ENCODE data around the gene HMGCS2. TPM values are rescaled to one million over a fixed set of nuclear protein-coding genes. Genes with fewer than 3 reads are reported as not detected.

The HMGCS2 gene
- total RNA-seq, 1 donor from 2014 or later = 6.8 TPM

DNA sequence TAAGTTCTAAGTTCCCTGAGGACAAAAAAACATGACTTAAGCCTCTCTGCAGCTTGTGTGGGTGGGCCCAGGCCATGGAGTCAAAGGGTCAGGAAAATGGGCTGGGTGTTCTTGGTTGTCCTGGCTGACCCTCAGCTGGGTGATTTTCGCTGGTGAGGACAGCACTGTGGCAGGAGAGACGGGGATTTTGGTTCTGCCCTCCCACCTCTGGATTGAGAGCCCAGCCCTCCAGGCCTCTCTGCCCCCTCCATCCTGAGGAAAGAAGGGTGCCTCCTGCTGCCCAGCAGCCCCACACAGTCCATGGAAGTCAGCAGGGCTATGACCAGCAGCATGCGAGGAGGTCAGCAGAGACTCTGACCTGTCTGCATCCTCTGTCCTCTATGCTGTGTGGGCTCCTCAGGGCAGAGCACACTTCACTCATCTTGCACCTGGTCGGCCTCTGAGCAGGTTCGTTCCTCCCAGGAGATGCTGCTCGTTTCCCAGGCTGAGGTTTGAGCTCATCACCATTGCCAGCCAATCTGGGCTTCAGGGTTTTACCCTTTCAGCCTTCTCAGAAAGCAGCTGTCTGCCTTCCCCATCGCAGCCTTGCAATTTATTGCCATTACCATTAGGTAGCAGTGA lies 30.5 kb downstream of the HMGCS2 start:
- Histone ChIP-seq H3K27me3 (no peaks in the 10 kb centered on the region), H3K4me1 (peaks cover 2 to 4% of the 10 kb centered on the region in 2 donors), H3K9me3 (no peaks in the 10 kb centered on the region), H3K36me3 (peaks cover 19 to 40% of the 10 kb centered on the region in 2 donors), H3K27ac (no peak overlapping the region), H3K4me3 (no peak overlapping the region)
- DNase-seq (ENCODE audit: low spot score in 2 of 2) = no peak
- intact Hi-C loops (cut with DNase I) = no loop called here
- TF ChIP-seq, protein P1, sequence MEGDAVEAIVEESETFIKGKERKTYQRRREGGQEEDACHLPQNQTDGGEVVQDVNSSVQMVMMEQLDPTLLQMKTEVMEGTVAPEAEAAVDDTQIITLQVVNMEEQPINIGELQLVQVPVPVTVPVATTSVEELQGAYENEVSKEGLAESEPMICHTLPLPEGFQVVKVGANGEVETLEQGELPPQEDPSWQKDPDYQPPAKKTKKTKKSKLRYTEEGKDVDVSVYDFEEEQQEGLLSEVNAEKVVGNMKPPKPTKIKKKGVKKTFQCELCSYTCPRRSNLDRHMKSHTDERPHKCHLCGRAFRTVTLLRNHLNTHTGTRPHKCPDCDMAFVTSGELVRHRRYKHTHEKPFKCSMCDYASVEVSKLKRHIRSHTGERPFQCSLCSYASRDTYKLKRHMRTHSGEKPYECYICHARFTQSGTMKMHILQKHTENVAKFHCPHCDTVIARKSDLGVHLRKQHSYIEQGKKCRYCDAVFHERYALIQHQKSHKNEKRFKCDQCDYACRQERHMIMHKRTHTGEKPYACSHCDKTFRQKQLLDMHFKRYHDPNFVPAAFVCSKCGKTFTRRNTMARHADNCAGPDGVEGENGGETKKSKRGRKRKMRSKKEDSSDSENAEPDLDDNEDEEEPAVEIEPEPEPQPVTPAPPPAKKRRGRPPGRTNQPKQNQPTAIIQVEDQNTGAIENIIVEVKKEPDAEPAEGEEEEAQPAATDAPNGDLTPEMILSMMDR (IDR thresholded peaks at IDR 0.05) = no peak

DNA sequence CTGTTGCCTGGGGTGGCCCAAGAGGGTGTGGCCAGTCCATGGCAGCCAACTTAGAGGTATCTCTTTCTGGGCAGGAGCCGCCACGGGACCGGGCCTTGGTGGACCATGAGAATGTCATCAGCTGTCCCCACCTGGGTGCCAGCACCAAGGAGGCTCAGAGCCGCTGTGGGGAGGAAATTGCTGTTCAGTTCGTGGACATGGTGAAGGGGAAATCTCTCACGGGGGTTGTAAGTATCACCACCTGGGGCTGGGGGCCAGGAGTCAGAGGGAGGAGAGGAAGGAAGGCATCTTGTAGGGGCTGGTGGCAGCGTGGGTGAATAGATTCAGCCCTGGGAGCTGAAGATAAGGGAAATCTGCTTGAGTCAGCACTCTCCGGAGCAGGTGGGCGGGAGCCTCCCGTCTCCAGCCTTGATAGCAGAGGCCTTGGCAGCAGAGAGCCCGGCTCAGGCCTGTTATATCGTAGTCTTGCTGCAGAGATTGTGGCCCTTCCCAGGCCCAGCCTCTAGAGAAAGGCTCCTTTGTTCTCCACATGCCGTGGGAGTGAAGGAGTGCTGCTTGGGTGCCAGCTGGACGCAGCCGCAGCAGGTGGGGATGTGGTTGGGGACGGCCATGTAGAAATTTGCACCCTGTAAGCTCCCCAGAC lies 31.5 kb downstream of the HMGCS2 start:
- intact Hi-C loops (cut with DNase I) = no loop called here
- no peak overlapping the region for H3K4me3 ChIP-seq
- TF ChIP-seq, protein P1 (IDR thresholded peaks at IDR 0.05) = no peak
- no peaks in the 10 kb centered on the region for H3K27me3 ChIP-seq
- H3K27ac ChIP-seq = no peak overlapping the region
- peaks cover 19 to 40% of the 10 kb centered on the region in 2 donors for H3K36me3 ChIP-seq
- no peak for DNase-seq (ENCODE audit: low spot score in 2 of 2)
- H3K9me3 ChIP-seq = no peaks in the 10 kb centered on the region
- no peaks in the 10 kb centered on the region for H3K4me1 ChIP-seq

DNA sequence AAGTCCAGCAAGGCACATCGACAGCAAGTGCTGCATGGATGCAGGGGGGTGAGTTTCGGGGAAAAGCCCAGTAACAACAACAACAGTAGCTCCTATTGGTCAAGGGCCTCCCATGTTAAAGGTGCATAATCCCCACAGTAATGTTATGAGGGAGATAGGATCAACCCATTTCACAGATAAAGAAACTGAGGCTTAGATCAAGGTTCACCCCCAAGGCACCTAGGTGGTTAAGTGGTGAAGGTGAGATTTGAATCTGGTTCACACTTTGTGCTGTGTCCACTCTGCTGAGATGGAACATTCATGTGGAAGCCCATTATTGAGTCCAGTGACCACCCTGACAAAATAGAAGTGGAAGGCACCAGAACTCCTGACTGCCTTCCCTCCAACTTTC lies 32.1 kb downstream of the HMGCS2 start:
- TF ChIP-seq, protein P1 (IDR thresholded peaks at IDR 0.05) = no peak
- Histone ChIP-seq H3K27me3 (no peaks in the 10 kb centered on the region), H3K4me3 (no peak overlapping the region), H3K27ac (no peak overlapping the region), H3K9me3 (no peaks in the 10 kb centered on the region), H3K36me3 (peaks cover 19 to 41% of the 10 kb centered on the region in 2 donors), H3K4me1 (no peaks in the 10 kb centered on the region)
- intact Hi-C loops (cut with DNase I) = no loop called here
- DNase-seq (ENCODE audit: low spot score in 2 of 2) = no peak

DNA sequence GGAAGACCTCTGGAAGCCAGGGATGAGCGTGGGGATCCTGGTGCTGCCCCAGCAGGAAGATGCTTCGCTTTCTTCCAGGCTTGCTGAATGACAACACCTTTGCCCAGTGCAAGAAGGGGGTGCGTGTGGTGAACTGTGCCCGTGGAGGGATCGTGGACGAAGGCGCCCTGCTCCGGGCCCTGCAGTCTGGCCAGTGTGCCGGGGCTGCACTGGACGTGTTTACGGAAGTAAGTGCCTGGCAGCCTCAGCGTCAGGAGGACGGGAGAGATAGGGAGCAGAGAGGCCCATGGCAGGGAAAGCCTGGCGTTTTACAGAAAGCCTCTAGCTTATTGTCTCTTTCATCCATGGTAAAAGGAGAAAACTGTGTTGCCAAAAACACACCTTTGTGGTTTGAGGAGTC lies 33.5 kb downstream of the HMGCS2 start:
- H3K36me3 ChIP-seq = peaks cover 19 to 44% of the 10 kb centered on the region in 2 donors
- no peaks in the 10 kb centered on the region for H3K9me3 ChIP-seq
- DNase-seq (ENCODE audit: low spot score in 2 of 2) = no peak
- H3K27me3 ChIP-seq = no peaks in the 10 kb centered on the region
- no peaks in the 10 kb centered on the region for H3K4me1 ChIP-seq
- intact Hi-C loops (cut with DNase I) = no loop called here
- H3K27ac ChIP-seq = no peak overlapping the region
- no peak overlapping the region for H3K4me3 ChIP-seq
- TF ChIP-seq, protein P1 (IDR thresholded peaks at IDR 0.05) = no peak

DNA sequence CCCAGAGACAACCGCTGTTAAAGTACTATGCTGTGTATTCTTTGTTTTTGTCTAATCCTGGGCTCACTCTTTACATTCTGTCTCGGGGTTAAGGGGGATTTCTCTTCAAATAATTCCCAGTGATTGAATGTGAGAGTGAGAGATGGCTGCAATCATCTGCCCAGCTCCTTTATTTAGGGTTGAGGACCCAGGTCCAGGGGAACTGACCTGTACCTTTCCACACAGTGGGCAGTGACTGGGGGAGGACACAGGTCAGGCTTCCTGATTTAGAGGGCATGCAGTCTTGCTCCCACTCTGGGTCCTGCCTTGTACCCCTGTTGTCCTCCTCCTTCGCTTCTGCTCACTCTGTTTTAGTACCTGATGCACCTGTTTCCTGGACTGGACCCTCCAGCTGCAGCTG lies 35.0 kb downstream of the HMGCS2 start:
- H3K36me3 ChIP-seq = peaks cover 19 to 47% of the 10 kb centered on the region in 2 donors
- H3K4me1 ChIP-seq = no peaks in the 10 kb centered on the region
- H3K27ac ChIP-seq = no peak overlapping the region
- TF ChIP-seq, protein P1 (IDR thresholded peaks at IDR 0.05) = no peak
- no peaks in the 10 kb centered on the region for H3K27me3 ChIP-seq
- H3K4me3 ChIP-seq = no peak overlapping the region
- H3K9me3 ChIP-seq = no peaks in the 10 kb centered on the region
- intact Hi-C loops (cut with DNase I) = no loop called here
- DNase-seq (ENCODE audit: low spot score in 2 of 2) = no peak
